Measurements from ENCODE around the gene PDPR. TPM values are rescaled to one million over a fixed set of nuclear protein-coding genes. Genes with fewer than 3 reads are reported as not detected.
"Not testable (repeated sequence)": the region's sequence is repeated elsewhere in the genome, so short reads cannot be mapped to it uniquely, and the experiment has no call there.

Gene PDPR
- total and polyA plus RNA-seq, 2 experiments from 2014 or later, result 8.3 to 38.2 TPM

DNA sequence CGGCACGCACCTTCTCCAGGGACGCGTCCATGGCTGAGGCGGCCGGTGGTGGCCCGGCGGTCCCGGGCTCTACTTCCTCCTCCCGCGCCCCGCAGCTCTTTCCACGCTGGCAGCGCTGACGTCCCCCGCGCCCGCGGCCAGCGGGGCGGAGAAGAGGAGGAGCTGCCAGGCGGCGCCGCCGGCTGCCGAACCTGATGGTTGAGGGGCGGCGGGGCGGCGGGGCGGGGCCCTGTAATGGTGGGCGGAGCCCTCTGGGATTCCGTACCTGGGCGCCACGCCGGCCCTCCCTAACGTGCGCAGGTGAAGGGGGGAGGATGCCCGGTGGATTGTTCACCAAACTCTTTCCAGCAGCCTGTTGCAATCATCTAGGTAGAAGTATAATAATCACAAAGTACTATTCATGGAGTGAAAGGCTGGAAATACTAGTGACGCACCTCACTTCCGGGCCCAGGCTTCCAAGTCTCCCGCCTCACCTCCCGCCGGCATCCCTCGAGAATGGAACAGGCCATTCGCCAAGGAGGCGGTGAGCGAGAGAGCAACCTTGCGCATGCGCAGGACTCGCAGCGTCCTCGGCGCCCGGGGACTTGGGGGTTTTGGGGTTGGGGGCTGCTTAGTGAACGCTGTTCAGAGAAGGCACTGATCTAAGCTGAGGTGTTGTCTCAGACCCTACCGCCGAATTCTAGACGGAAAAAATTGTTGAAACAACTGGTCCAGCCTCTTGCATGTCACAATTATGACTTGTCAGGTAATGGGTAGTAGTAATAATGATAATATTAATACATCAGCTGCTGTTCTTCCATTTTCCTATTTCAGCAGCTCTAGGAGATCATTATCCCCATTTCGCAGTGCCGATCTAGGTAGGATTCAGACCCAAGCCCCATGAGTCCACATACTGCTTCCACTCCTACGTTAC is 48.1 kb upstream of the PDPR start:
- not testable (repeated sequence) for H3K9me3 Mint-ChIP-seq; H3K4me1 ChIP-seq (ENCODE audit: insufficient read depth); H3K36me3 Mint-ChIP-seq (ENCODE audit: low read depth); H3K27me3 ChIP-seq (ENCODE audit: insufficient read depth); H2AFZ ChIP-seq; H3K9me2 ChIP-seq (ENCODE audit: insufficient read depth); H3K36me3 ChIP-seq (ENCODE audit: insufficient read depth); H4K20me1 ChIP-seq (replicated peaks; ENCODE audit: insufficient read depth); H3K27ac ChIP-seq (ENCODE audit: low read depth); H3F3A ChIP-seq (replicated peaks; ENCODE audit: low read depth); H3K27me3 Mint-ChIP-seq (ENCODE audit: insufficient read depth, low read depth, poor library complexity)
- Histone ChIP-seq H3K4me3 (peak overlapping the region; percentile 91), H3K4me2 (peak overlapping the region; percentile 90), H3K79me2 (replicated peaks; ENCODE audit: insufficient read depth) (peaks cover 27% of the 10 kb centered on the region)
- ATAC-seq, result peak; percentile 90
- Mint-ChIP-seq H3K4me1 (peaks cover 13% of the 10 kb centered on the region), H3K4me3 (peak overlapping the region; percentile 80), H3K27ac (peak overlapping the region; percentile 72; the same call in 1 of the 2 replicates)
- peak; percentile 91 for DNase-seq (ENCODE audit: low spot score)
- TF ChIP-seq POLR2AphosphoS5 (IDR thresholded peaks at IDR 0.05; ENCODE audit: low read depth), result peak; percentile 56

- peak overlapping the region; percentile 91 for H3K4me3 ChIP-seq
Observed at GRCh38 chr16:70066751-70067150, 47.4 kb upstream of the PDPR start.

DNA sequence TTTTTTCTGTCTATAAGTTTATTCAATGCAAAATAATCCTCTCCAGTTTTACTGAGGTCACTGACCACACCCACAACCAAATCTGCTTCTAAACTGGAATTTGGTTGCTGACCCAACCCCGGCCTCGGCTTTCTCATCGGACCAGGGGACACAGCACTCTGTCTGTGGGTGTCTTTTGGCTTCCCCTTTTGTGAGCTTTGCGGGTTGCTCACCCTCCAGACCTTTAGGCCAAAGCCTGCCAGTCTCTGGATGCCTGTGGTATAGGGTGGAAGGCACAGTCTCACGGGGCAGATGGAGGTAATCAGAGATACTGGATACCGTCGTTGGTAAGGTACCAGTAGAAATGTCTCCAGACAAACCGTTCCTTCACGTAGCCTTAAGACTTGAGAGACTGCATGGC is 35.1 kb upstream of the PDPR start:
- not testable (repeated sequence) for H4K20me1 ChIP-seq (replicated peaks; ENCODE audit: insufficient read depth); H3K36me3 ChIP-seq (ENCODE audit: insufficient read depth); DNase-seq (ENCODE audit: low spot score); H3K4me2 ChIP-seq; H3K36me3 Mint-ChIP-seq (ENCODE audit: low read depth); H3K79me2 ChIP-seq (replicated peaks; ENCODE audit: insufficient read depth); H3K4me1 ChIP-seq (ENCODE audit: insufficient read depth); H3K27ac ChIP-seq (ENCODE audit: low read depth); H3K9me3 Mint-ChIP-seq; H2AFZ ChIP-seq; H3K27ac Mint-ChIP-seq; H3K4me1 Mint-ChIP-seq; H3K27me3 Mint-ChIP-seq (ENCODE audit: insufficient read depth, low read depth, poor library complexity); H3K9me2 ChIP-seq (ENCODE audit: insufficient read depth); H3K27me3 ChIP-seq (ENCODE audit: insufficient read depth); H3K4me3 Mint-ChIP-seq; H3F3A ChIP-seq (replicated peaks; ENCODE audit: low read depth); H3K4me3 ChIP-seq; ATAC-seq

More at GRCh38 chr16:70066751-70067150, 47.4 kb upstream of the PDPR start:
- not testable (repeated sequence) for H3F3A ChIP-seq (replicated peaks; ENCODE audit: low read depth); DNase-seq (ENCODE audit: low spot score); H3K9me2 ChIP-seq (ENCODE audit: insufficient read depth); H3K27ac ChIP-seq (ENCODE audit: low read depth); H3K27me3 ChIP-seq (ENCODE audit: insufficient read depth); H3K27ac Mint-ChIP-seq; H2AFZ ChIP-seq; H3K36me3 ChIP-seq (ENCODE audit: insufficient read depth); H3K27me3 Mint-ChIP-seq (ENCODE audit: insufficient read depth, low read depth, poor library complexity); H3K4me1 Mint-ChIP-seq; H4K20me1 ChIP-seq (replicated peaks; ENCODE audit: insufficient read depth); ATAC-seq; H3K9me3 Mint-ChIP-seq; H3K4me1 ChIP-seq (ENCODE audit: insufficient read depth); H3K36me3 Mint-ChIP-seq (ENCODE audit: low read depth)
- peak overlapping the region; percentile 80 for H3K4me3 Mint-ChIP-seq
- peaks cover 25% of the 10 kb centered on the region for H3K79me2 ChIP-seq (replicated peaks; ENCODE audit: insufficient read depth)
- peak overlapping the region; percentile 90 for H3K4me2 ChIP-seq

GRCh38 chr16:70081219-70081618 is 32.9 kb upstream of the PDPR start:
- not testable (repeated sequence) for H3K27ac Mint-ChIP-seq; H2AFZ ChIP-seq; H3F3A ChIP-seq (replicated peaks; ENCODE audit: low read depth); ATAC-seq; H3K4me1 Mint-ChIP-seq; H3K9me3 Mint-ChIP-seq; H3K27me3 Mint-ChIP-seq (ENCODE audit: insufficient read depth, low read depth, poor library complexity); H3K4me3 ChIP-seq; H3K36me3 ChIP-seq (ENCODE audit: insufficient read depth); H3K27ac ChIP-seq (ENCODE audit: low read depth); H3K9me2 ChIP-seq (ENCODE audit: insufficient read depth); H3K27me3 ChIP-seq (ENCODE audit: insufficient read depth); H3K4me3 Mint-ChIP-seq; DNase-seq (ENCODE audit: low spot score); H3K4me2 ChIP-seq; H3K36me3 Mint-ChIP-seq (ENCODE audit: low read depth); H4K20me1 ChIP-seq (replicated peaks; ENCODE audit: insufficient read depth); H3K79me2 ChIP-seq (replicated peaks; ENCODE audit: insufficient read depth); H3K4me1 ChIP-seq (ENCODE audit: insufficient read depth)

DNA sequence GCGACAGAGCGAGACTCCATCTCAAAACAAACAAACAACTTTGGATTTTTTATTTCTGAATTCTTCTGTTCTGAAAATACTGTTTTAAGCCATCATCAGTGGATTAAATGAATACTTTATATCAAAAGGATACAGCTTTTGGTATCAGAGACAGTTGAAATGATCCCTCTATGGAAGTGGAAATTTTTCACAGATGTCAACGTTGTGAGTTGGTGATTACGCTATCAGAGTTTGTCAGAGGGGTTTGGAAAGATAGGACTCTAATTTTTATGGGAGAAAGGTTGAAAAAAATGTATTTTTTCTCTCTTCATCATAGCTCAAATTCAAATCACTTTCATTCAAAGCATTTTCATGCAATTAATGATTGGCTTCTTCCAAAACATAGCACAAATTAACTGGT is 30.2 kb upstream of the PDPR start:
- not testable (repeated sequence) for H3K27ac ChIP-seq (ENCODE audit: low read depth); H4K20me1 ChIP-seq (replicated peaks; ENCODE audit: insufficient read depth); H3K27ac Mint-ChIP-seq; H3F3A ChIP-seq (replicated peaks; ENCODE audit: low read depth); H3K79me2 ChIP-seq (replicated peaks; ENCODE audit: insufficient read depth); DNase-seq (ENCODE audit: low spot score); H2AFZ ChIP-seq; H3K36me3 ChIP-seq (ENCODE audit: insufficient read depth); H3K4me1 ChIP-seq (ENCODE audit: insufficient read depth); H3K4me3 Mint-ChIP-seq; H3K36me3 Mint-ChIP-seq (ENCODE audit: low read depth); H3K9me2 ChIP-seq (ENCODE audit: insufficient read depth); H3K4me1 Mint-ChIP-seq; H3K9me3 Mint-ChIP-seq; ATAC-seq; H3K27me3 Mint-ChIP-seq (ENCODE audit: insufficient read depth, low read depth, poor library complexity); H3K4me2 ChIP-seq; H3K27me3 ChIP-seq (ENCODE audit: insufficient read depth); H3K4me3 ChIP-seq

- not testable (repeated sequence) for H3K9me3 Mint-ChIP-seq; DNase-seq (ENCODE audit: low spot score); H3K27me3 ChIP-seq (ENCODE audit: insufficient read depth)
Observed at GRCh38 chr16:70088160-70088559, 26.0 kb upstream of the PDPR start.

More at GRCh38 chr16:70088160-70088559, 26.0 kb upstream of the PDPR start:
- not testable (repeated sequence) for H3F3A ChIP-seq (replicated peaks; ENCODE audit: low read depth); H4K20me1 ChIP-seq (replicated peaks; ENCODE audit: insufficient read depth); ATAC-seq; H3K27ac Mint-ChIP-seq; H3K4me1 Mint-ChIP-seq; H2AFZ ChIP-seq; H3K36me3 Mint-ChIP-seq (ENCODE audit: low read depth); H3K4me3 ChIP-seq; H3K4me1 ChIP-seq (ENCODE audit: insufficient read depth); H3K27me3 Mint-ChIP-seq (ENCODE audit: insufficient read depth, low read depth, poor library complexity); H3K79me2 ChIP-seq (replicated peaks; ENCODE audit: insufficient read depth); H3K4me3 Mint-ChIP-seq; H3K36me3 ChIP-seq (ENCODE audit: insufficient read depth); H3K27ac ChIP-seq (ENCODE audit: low read depth); H3K4me2 ChIP-seq; H3K9me2 ChIP-seq (ENCODE audit: insufficient read depth)
